SK-N-SH (cell line): ENCODE data around the gene PYGO2. TPM values are rescaled to one million over a fixed set of nuclear protein-coding genes. Genes with fewer than 3 reads are reported as not detected.

ENCODE experiments used
- CTCF ChIA-PET: fragments of 300-600, 350-600 bp; formaldehyde crosslinking; extraction: SDS; loops from one replicate; lab custom pipeline; 2021; lab: Yijun Ruan, JAX
- POLR2A ChIA-PET: fragments of 350-600 bp; sonication (Branson Sonifier 250); formaldehyde crosslinking; extraction: SDS; loops from one replicate; lab custom pipeline; 2020; ENCODE audit warnings: antibody characterized with exemption, inconsistent platforms; lab: Yijun Ruan, JAX
- DNase-seq: peaks from one replicate; pipeline ENCODE4 v3.0.0; 2012
- H2AFZ ChIP-seq: fragments of 200-600 bp; sonication (generic); 2 replicates; pipeline ENCODE4 v1.8.1; 2016; ENCODE audit warnings: antibody characterized with exemption, mild to moderate bottlenecking, low read depth
- H3F3A ChIP-seq: fragments of 200-600 bp; sonication (generic); replicated peaks from 2 replicates; pipeline ENCODE3; 2016; ENCODE audit warnings: antibody characterized with exemption, mild to moderate bottlenecking; ENCODE audit not compliant: insufficient read depth
- H3K27ac ChIP-seq, 2 experiments: fragments of 200-500 bp in 1 of 2; fragments of 200-600 bp in 1 of 2; sonication (Bioruptor generic) in 1 of 2; sonication (generic), shearing (Covaris generic) in 1 of 2; 2 replicates each; pipeline versions ENCODE4 v1.5.1 to v1.6.1; 2014 to 2016; ENCODE audit warnings: low read depth in 2 of 2, inconsistent platforms in 1 of 2, low read length in 1 of 2, mild to moderate bottlenecking in 1 of 2, mixed read lengths in 1 of 2
- H3K27me3 ChIP-seq: fragments of 200-600 bp; sonication (generic), shearing (Covaris generic); 2 replicates; pipeline ENCODE4 v1.6.1; 2016; ENCODE audit warnings: mixed run types; ENCODE audit not compliant: insufficient read depth
- H3K36me3 ChIP-seq, 2 experiments: fragments of 200-500 bp in 1 of 2; fragments of 200-600 bp in 1 of 2; sonication (Bioruptor generic) in 1 of 2; sonication (generic) in 1 of 2; replicated peaks in 1 of 2; 2 replicates each; pipeline versions ENCODE3 to v1.5.1; 2014 to 2016; ENCODE audit warnings: low read length in 1 of 2, mild to moderate bottlenecking in 1 of 2; ENCODE audit not compliant: insufficient read depth in 2 of 2, control insufficient read depth in 1 of 2
- H3K4me1 ChIP-seq, 2 experiments: fragments of 200-500 bp in 1 of 2; fragments of 200-600 bp in 1 of 2; sonication (Bioruptor generic) in 1 of 2; sonication (generic), shearing (Covaris generic) in 1 of 2; 2 replicates each; pipeline versions ENCODE4 v1.5.1 to v1.6.1; 2014 to 2016; ENCODE audit warnings: low read depth in 1 of 2, low read length in 1 of 2, mixed run types in 1 of 2; ENCODE audit not compliant: insufficient read depth in 2 of 2, control insufficient read depth in 1 of 2
- H3K4me2 ChIP-seq: fragments of 200-600 bp; sonication (generic), shearing (Covaris generic); 2 replicates; pipeline ENCODE4 v1.6.1; 2017; ENCODE audit warnings: mixed run types
- H3K4me3 ChIP-seq, 2 experiments: fragments of 200-500 bp in 1 of 2; fragments of 200-600 bp in 1 of 2; sonication (Bioruptor generic) in 1 of 2; sonication (generic), shearing (Covaris generic) in 1 of 2; 2 replicates each; pipeline versions ENCODE4 v1.5.1 to v1.8.1; 2014 to 2016; ENCODE audit warnings: low read depth in 2 of 2, inconsistent platforms in 1 of 2, low read length in 1 of 2, mild to moderate bottlenecking in 1 of 2, mixed read lengths in 1 of 2, moderate library complexity in 1 of 2
- H3K79me2 ChIP-seq: fragments of 200-600 bp; sonication (generic); 2 replicates; pipeline ENCODE4 v1.8.1; 2017; ENCODE audit warnings: mild to moderate bottlenecking; ENCODE audit not compliant: insufficient read depth
- H3K9ac ChIP-seq: fragments of 200-600 bp; sonication (generic); 2 replicates; pipeline ENCODE4 v1.6.1; 2017; ENCODE audit warnings: mixed run types
- H3K9me2 ChIP-seq: fragments of 200-600 bp; sonication (generic); 2 replicates; pipeline ENCODE4 v1.6.1; 2017; ENCODE audit warnings: mixed run types
- H3K9me3 ChIP-seq: fragments of 200-600 bp; sonication (generic); 2 replicates; pipeline ENCODE4 v1.6.1; 2017; ENCODE audit warnings: mixed run types, mild to moderate bottlenecking, moderate library complexity
- H4K20me1 ChIP-seq: fragments of 200-600 bp; sonication (generic); 2 replicates; pipeline ENCODE4 v1.6.1; 2017; ENCODE audit warnings: mild to moderate bottlenecking, mixed run types; ENCODE audit not compliant: insufficient read depth
- CHD2 ChIP-seq: fragments of 150-350 bp; IDR thresholded peaks from 2 replicates; pipeline ENCODE4 v1.6.1; 2018; ENCODE audit warnings: low read length; ENCODE audit not compliant: partially characterized antibody
- EP300 ChIP-seq, 2 experiments: IDR thresholded peaks; 2 replicates each; pipeline versions ENCODE4 v1.4.0 to v1.6.1; 2012; ENCODE audit warnings: borderline replicate concordance in 1 of 2, low read depth in 1 of 2, low read length in 1 of 2
- FOXM1 ChIP-seq: IDR thresholded peaks from 2 replicates; pipeline ENCODE4 v1.4.0; 2012; ENCODE audit warnings: low read depth, mild to moderate bottlenecking
- IRF3 ChIP-seq: fragments of 150-350 bp; IDR thresholded peaks from 2 replicates; pipeline ENCODE4 v1.6.1; 2016; ENCODE audit warnings: mild to moderate bottlenecking, low read depth, low read length
- JUND ChIP-seq: IDR thresholded peaks from 2 replicates; pipeline ENCODE4 v1.4.0; 2012
- NRF1 ChIP-seq: IDR thresholded peaks from 2 replicates; pipeline ENCODE4 v1.6.1; 2012; ENCODE audit warnings: low read depth, mild to moderate bottlenecking, low read length
- RCOR1 ChIP-seq: fragments of 150-350 bp; IDR thresholded peaks from 2 replicates; pipeline ENCODE4 v1.6.1; 2017; ENCODE audit warnings: antibody characterized with exemption, low read length
- RFX5 ChIP-seq: IDR thresholded peaks from 2 replicates; pipeline ENCODE4 v1.6.1; 2012; ENCODE audit warnings: mild to moderate bottlenecking, improper control_type of control experiment, low read length
- USF1 ChIP-seq: IDR thresholded peaks from 2 replicates; pipeline ENCODE4 v1.4.0; 2012; ENCODE audit warnings: low read depth, borderline replicate concordance
- WGBS: methylation state at CpG from one replicate; pipeline ENCODE4 v1.1.6; 2017; ENCODE audit warnings: low lambda C conversion rate; 5-methylcytosine and 5-hydroxymethylcytosine counted together
- polyA plus RNA-seq, 3 experiments: library from polyadenylated mRNA; depleted of rRNA; stranded (reverse); fragments of >200 nt; gene quantifications; 2 replicates each; pipeline ENCODE4 v1.2.3, GENCODE V29; 2012
- TF ChIP-seq, protein P1 (sequence below): fragments of 200-600 bp; sonication (generic); IDR thresholded peaks from 2 replicates; pipeline ENCODE4 v1.6.1; 2017; ENCODE audit warnings: antibody characterized with exemption, mild to moderate bottlenecking, moderate library complexity

Gene PYGO2
- polyA plus RNA-seq, 1 of the 3 experiments (the other 2 are of a cell fraction), result 23.3 TPM

DNA sequence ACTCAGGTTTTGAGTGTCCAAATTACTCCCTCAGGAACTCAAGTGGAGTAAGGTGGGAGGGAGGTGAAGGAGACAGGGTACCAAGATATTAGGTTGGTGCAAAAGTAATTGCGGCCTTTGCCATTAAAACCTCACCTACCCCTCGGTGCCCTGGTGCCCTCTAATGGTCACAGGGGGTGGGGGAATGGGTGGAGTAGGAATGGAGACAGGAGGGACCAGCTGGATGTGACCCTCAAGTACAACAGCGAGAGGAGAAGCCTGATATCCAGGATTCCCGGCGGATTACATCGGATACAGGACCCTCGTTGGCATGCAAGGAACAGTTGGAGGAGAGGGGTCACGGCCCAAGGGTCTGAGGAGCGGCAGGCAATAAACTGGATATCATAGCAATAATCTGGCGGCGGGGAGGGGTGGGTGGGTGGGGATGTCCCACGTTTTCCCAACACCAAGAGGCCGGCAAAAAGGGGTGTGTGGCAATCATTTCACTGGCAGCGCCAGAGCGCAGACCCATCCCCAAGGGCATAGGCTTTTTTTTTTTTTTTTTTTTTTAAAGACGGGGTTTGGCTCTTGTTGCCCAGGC lies 36.7 kb upstream of the PYGO2 start:
- H4K20me1 ChIP-seq, result no peaks in the 10 kb centered on the region
- H3K36me3 ChIP-seq, result no peaks in the 10 kb centered on the region
- no peaks in the 10 kb centered on the region for H3K9me3 ChIP-seq
- H3K4me1 ChIP-seq, result peaks cover 13 to 23% of the 10 kb centered on the region in 2 experiments
- no peak for DNase-seq
- H3K27ac ChIP-seq, result no peak overlapping the region
- peaks cover 10% of the 10 kb centered on the region for H3K79me2 ChIP-seq
- no peaks in the 10 kb centered on the region for H3K9me2 ChIP-seq
- no peak for TF ChIP-seq NRF1
- TF ChIP-seq, protein P1, sequence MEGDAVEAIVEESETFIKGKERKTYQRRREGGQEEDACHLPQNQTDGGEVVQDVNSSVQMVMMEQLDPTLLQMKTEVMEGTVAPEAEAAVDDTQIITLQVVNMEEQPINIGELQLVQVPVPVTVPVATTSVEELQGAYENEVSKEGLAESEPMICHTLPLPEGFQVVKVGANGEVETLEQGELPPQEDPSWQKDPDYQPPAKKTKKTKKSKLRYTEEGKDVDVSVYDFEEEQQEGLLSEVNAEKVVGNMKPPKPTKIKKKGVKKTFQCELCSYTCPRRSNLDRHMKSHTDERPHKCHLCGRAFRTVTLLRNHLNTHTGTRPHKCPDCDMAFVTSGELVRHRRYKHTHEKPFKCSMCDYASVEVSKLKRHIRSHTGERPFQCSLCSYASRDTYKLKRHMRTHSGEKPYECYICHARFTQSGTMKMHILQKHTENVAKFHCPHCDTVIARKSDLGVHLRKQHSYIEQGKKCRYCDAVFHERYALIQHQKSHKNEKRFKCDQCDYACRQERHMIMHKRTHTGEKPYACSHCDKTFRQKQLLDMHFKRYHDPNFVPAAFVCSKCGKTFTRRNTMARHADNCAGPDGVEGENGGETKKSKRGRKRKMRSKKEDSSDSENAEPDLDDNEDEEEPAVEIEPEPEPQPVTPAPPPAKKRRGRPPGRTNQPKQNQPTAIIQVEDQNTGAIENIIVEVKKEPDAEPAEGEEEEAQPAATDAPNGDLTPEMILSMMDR, result peak; percentile 18
- POLR2A ChIA-PET, result interaction anchor here (1.1 to 3.0 kb wide), 4 partner anchors 15 to 43 kb away, joined by 3 to 18 read pairs (median 11); partner anchors contain the start of genes FLAD1, PBXIP1, PYGO2 and SHC1
- WGBS, result 91% methylated on average over 16 of the region's 16 CpGs
- H3K9ac ChIP-seq, result no peak overlapping the region
- CTCF ChIA-PET, result interaction anchor here (0.6 to 14.0 kb wide), 29 partner anchors 8 to 517 kb away, joined by 3 to 640 read pairs (median 6); partner anchors contain the start of genes ADAM15, CKS1B, CLK2 and EFNA3
- H3K4me2 ChIP-seq, result no peak overlapping the region
- no peak overlapping the region for H2AFZ ChIP-seq
- no peaks in the 10 kb centered on the region for H3K27me3 ChIP-seq
- H3F3A ChIP-seq, result peaks cover 23% of the 10 kb centered on the region
- H3K4me3 ChIP-seq, result no peak overlapping the region

GRCh38 chr1:154996966-154997701 lies 35.6 kb upstream of the PYGO2 start:
- WGBS, result 91% methylated on average over 15 of the region's 15 CpGs
- H3K36me3 ChIP-seq, result no peaks in the 10 kb centered on the region
- no peak overlapping the region for H3K27ac ChIP-seq
- no peak for TF ChIP-seq USF1
- TF ChIP-seq RCOR1, result no peak
- TF ChIP-seq JUND, result no peak
- no peak for TF ChIP-seq IRF3
- no peak for TF ChIP-seq EP300 (IDR thresholded peaks at IDR 0.05; ENCODE audit: borderline replicate concordance in 1 of 2, low read depth in 1 of 2, low read length in 1 of 2)
- no peak for TF ChIP-seq RFX5
- TF ChIP-seq FOXM1, result no peak
- TF ChIP-seq CHD2, result no peak
- H3K9ac ChIP-seq, result no peak overlapping the region
- peaks cover 13 to 27% of the 10 kb centered on the region in 2 experiments for H3K4me1 ChIP-seq
- POLR2A ChIA-PET, result interaction anchor here (1.1 to 1.2 kb wide), 2 partner anchors 28 to 41 kb away, joined by 3 read pairs; partner anchors contain the start of gene PBXIP1
- no peaks in the 10 kb centered on the region for H3K27me3 ChIP-seq
- H3K9me2 ChIP-seq, result no peaks in the 10 kb centered on the region
- H2AFZ ChIP-seq, result no peak overlapping the region
- DNase-seq, result no peak
- H3F3A ChIP-seq, result peaks cover 23% of the 10 kb centered on the region
- no peaks in the 10 kb centered on the region for H4K20me1 ChIP-seq
- CTCF ChIA-PET, result interaction anchor here (1.0 to 14.0 kb wide), 10 partner anchors 18 to 327 kb away, joined by 3 to 640 read pairs (median 5); partner anchors contain the start of genes CKS1B, FLAD1, PBXIP1 and PYGO2
- H3K4me2 ChIP-seq, result no peak overlapping the region
- H3K9me3 ChIP-seq, result no peaks in the 10 kb centered on the region
- peaks cover 3% of the 10 kb centered on the region; the same call in 1 of the 2 replicates for H3K79me2 ChIP-seq
- H3K4me3 ChIP-seq, result no peak overlapping the region
